Activated B cell treated with CpG ODN at 0.5 μM for 24 hours (primary cell): ENCODE results near the gene NUBP1. TPM values are rescaled to one million over a fixed set of nuclear protein-coding genes. Genes with fewer than 3 reads are reported as not detected.

Source experiments
- ATAC-seq: fragments of 200-7000 bp; cut with Tn5 transposase; one replicate; pipeline ENCODE4 v1.10.0; 2021; ENCODE audit warnings: low read depth, mild to moderate bottlenecking, moderate library complexity
- CTCF ChIA-PET: fragments of 350-600 bp; sonication (Branson Sonifier 250); formaldehyde crosslinking; loops from one replicate; lab custom pipeline; 2021; ENCODE audit warnings: antibody characterized with exemption; lab: Charles Lee
- POLR2A ChIA-PET: fragments of 350-600 bp; sonication (Branson Sonifier 250); formaldehyde crosslinking; loops from one replicate; lab custom pipeline; 2021; ENCODE audit warnings: antibody characterized with exemption; lab: Charles Lee
- DNase-seq: peaks from one replicate; pipeline ENCODE4 v3.0.0; 2022
- H3K27ac Mint-ChIP-seq: one replicate; pipeline ENCODE4 v1.8.0; 2020; ENCODE audit warnings: mixed read lengths
- H3K27me3 Mint-ChIP-seq: one replicate; pipeline ENCODE4 v1.8.0; 2021; ENCODE audit warnings: mixed read lengths
- H3K36me3 Mint-ChIP-seq: one replicate; pipeline ENCODE4 v1.8.0; 2021; ENCODE audit warnings: low read depth, mixed read lengths
- H3K4me1 Mint-ChIP-seq: one replicate; pipeline ENCODE4 v1.8.0; 2021; ENCODE audit warnings: mixed read lengths
- H3K4me3 Mint-ChIP-seq: one replicate; pipeline ENCODE4 v1.8.0; 2020; ENCODE audit warnings: mild to moderate bottlenecking, mixed read lengths
- H3K9me3 Mint-ChIP-seq: one replicate; pipeline ENCODE4 v1.8.0; 2020; ENCODE audit warnings: mixed read lengths
- intact Hi-C: fragments of 100-400 bp; cut with micrococcal nuclease; formaldehyde crosslinking; loops from one replicate; pipeline ENCODE4 v1.15.1; 2024
- total RNA-seq: library from RNA; stranded (reverse); gene quantifications from 2 replicates; pipeline ENCODE4 v1.2.3, GENCODE V29; 2022
- TF ChIP-seq, protein P1 (sequence below): fragments of 200-600 bp; IDR thresholded peaks from one replicate; pipeline ENCODE4 v1.8.0; 2022; ENCODE audit warnings: antibody characterized with exemption, mild to moderate bottlenecking

Gene NUBP1
- total RNA-seq, 1 donor from 2014 or later, result 74.1 TPM

DNA sequence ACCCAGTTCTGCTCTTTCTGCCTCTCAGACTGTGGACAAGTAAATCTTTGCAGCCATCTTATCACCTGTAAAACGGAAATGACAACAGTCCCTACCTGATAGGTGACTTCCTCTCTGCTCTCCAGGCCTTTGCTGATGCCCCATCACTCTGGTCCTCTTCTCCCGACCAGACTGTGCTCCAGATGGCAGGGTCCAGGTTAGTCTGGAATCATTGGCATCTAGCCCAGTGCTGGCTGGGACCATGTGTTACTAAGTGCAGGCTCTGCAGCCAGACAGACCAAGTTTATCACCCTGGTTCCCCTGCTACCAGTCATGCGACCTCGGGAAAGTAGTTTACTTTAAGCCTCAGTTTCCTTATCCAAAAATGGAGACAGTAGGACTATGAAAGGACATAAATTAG lies 1.8 kb upstream of the NUBP1 start:
- CTCF ChIA-PET, result interaction anchor here (1.5 kb wide), 1 partner anchor 174 kb away, joined by 3 read pairs; no protein-coding TSS in a partner anchor
- Mint-ChIP-seq H3K9me3 (no peaks in the 10 kb centered on the region), H3K27ac (peak overlapping the region; percentile 71), H3K27me3 (no peaks in the 10 kb centered on the region), H3K36me3 (peaks cover 24% of the 10 kb centered on the region), H3K4me3 (no peak overlapping the region), H3K4me1 (peaks cover 86% of the 10 kb centered on the region)
- intact Hi-C loops, result loop anchor here (5.0 to 10.0 kb wide), 2 partner anchors 65 to 357 kb away; partner anchors contain the start of gene ATF7IP2
- ATAC-seq, result no peak
- TF ChIP-seq, protein P1, sequence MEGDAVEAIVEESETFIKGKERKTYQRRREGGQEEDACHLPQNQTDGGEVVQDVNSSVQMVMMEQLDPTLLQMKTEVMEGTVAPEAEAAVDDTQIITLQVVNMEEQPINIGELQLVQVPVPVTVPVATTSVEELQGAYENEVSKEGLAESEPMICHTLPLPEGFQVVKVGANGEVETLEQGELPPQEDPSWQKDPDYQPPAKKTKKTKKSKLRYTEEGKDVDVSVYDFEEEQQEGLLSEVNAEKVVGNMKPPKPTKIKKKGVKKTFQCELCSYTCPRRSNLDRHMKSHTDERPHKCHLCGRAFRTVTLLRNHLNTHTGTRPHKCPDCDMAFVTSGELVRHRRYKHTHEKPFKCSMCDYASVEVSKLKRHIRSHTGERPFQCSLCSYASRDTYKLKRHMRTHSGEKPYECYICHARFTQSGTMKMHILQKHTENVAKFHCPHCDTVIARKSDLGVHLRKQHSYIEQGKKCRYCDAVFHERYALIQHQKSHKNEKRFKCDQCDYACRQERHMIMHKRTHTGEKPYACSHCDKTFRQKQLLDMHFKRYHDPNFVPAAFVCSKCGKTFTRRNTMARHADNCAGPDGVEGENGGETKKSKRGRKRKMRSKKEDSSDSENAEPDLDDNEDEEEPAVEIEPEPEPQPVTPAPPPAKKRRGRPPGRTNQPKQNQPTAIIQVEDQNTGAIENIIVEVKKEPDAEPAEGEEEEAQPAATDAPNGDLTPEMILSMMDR, result no peak
- DNase-seq, result no peak
- POLR2A ChIA-PET, result interaction anchor here (0.9 to 3.1 kb wide), 3 partner anchors 12 to 149 kb away, joined by 9 to 49 read pairs (median 40); no protein-coding TSS in a partner anchor

DNA sequence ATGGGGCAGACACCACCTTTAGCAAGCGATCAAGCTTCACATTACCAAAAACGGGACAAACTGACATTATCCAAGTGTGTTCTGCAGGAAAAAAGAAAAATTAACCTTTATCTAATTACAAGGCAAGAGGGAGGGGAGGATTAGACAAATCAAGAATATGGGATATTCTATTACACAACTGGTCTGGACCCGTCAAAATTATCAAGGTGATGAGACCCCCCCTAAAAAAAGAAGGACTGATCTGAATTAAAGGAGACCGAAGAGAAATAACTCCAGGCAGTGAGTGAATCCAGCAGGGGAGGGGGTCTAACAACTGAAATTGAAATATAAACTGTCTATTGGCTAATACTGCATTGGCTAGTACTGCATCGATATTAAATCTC lies 424 bp upstream of the NUBP1 start:
- ChIA-PET POLR2A (interaction anchor here (0.6 to 3.6 kb wide), 24 partner anchors 10 to 1652 kb away, joined by 3 to 67 read pairs (median 9); partner anchors contain the start of genes CIITA, CLEC16A, DEXI and HAPSTR1), CTCF (interaction anchor here (1.0 to 1.8 kb wide), 5 partner anchors 126 to 173 kb away, joined by 3 to 11 read pairs (median 3); partner anchors contain the start of gene CIITA)
- peak overlapping the region; percentile 99 for H3K27ac Mint-ChIP-seq
- intact Hi-C loops, result loop anchor here (1.0 to 10.0 kb wide), 3 partner anchors 64 to 358 kb away; partner anchors contain the start of gene ATF7IP2
- peaks cover 75% of the 10 kb centered on the region for H3K4me1 Mint-ChIP-seq
- H3K27me3 Mint-ChIP-seq, result no peaks in the 10 kb centered on the region
- peak overlapping the region; percentile 94 for H3K4me3 Mint-ChIP-seq
- H3K36me3 Mint-ChIP-seq, result peaks cover 38% of the 10 kb centered on the region
- no peak for DNase-seq
- TF ChIP-seq, protein P1, result no peak
- ATAC-seq, result no peak
- no peaks in the 10 kb centered on the region for H3K9me3 Mint-ChIP-seq

DNA sequence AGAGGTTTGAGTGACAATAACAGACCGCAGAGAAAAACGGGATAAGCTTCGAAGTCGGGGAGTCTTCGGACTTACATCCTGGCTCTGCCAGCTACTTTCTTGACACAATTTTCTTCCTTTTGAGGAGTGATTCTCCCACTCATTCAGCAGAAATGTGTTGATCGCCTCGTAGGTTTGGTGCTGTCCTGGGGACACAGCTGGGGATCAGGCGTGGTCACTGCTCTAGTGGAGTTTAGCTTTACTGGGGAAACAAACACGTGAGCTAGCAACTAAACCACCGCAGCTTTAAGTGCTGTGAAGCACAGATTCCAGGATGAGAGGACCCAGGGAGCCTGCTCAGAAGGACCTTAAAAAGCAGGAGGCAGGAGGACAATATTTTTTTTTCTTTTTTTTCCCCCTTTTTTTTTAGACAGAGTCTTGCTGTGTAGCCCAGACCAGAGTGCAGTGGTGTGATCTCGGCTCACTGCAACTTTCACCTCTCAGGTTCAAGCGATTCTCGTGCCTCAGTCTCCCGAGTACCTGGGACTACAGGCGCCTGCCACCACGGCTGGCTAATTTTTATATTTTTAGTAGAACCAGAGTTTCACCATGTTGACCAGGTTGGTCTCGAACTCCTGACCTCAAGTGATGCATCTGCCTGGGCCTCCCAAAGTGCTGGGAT lies 858 bp downstream of the NUBP1 start:
- H3K27me3 Mint-ChIP-seq, result no peaks in the 10 kb centered on the region
- ATAC-seq, result no peak
- H3K4me3 Mint-ChIP-seq, result peak overlapping the region; percentile 94
- no peaks in the 10 kb centered on the region for H3K9me3 Mint-ChIP-seq
- peaks cover 68% of the 10 kb centered on the region for H3K4me1 Mint-ChIP-seq
- TF ChIP-seq, protein P1, result no peak
- H3K36me3 Mint-ChIP-seq, result peaks cover 51% of the 10 kb centered on the region
- CTCF ChIA-PET, result interaction anchor here (0.7 to 1.8 kb wide), 7 partner anchors 8 to 487 kb away, joined by 3 to 18 read pairs (median 4); partner anchors contain the start of gene CIITA
- intact Hi-C loops, result loop anchor here (1.0 to 10.0 kb wide), 6 partner anchors 9 to 360 kb away; partner anchors contain the start of genes ATF7IP2 and CLEC16A
- DNase-seq, result no peak
- POLR2A ChIA-PET, result interaction anchor here (0.7 to 3.6 kb wide), 34 partner anchors 9 to 1620 kb away, joined by 3 to 67 read pairs (median 6); partner anchors contain the start of genes CIITA, CLEC16A and DEXI
- peak overlapping the region; percentile 99 for H3K27ac Mint-ChIP-seq

DNA sequence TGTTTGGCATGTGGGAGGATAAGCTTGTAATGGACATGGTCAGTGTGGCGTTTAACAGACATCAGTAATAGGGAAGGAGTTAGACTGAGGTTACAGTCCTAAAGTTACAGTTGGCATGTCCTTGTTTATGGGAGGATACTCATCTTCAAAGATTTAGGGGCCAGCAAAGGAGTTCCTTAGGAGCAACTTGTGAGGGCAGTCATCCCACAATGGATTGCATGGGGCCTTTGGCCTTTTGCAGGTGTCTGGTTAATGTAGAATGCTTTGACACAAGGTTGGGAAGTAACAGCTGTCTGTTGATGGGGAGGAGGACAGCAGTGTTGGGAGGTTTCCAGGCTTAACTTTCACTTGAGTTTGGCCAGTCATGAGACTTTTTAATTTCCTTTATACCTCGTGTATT lies 2.2 kb downstream of the NUBP1 start:
- Mint-ChIP-seq H3K27me3 (no peaks in the 10 kb centered on the region), H3K27ac (peak overlapping the region; percentile 36), H3K36me3 (peaks cover 61% of the 10 kb centered on the region), H3K9me3 (no peaks in the 10 kb centered on the region), H3K4me1 (peaks cover 64% of the 10 kb centered on the region), H3K4me3 (peak overlapping the region; percentile 57)
- TF ChIP-seq, protein P1, result no peak
- intact Hi-C loops, result loop anchor here (10.0 kb wide), 1 partner anchor 361 kb away; the partner anchor contains the start of gene ATF7IP2
- DNase-seq (no peak), ATAC-seq (no peak)
- CTCF ChIA-PET, result no interaction called here
- POLR2A ChIA-PET, result interaction anchor here (3.6 kb wide), 1 partner anchor 124 kb away, joined by 67 read pairs; no protein-coding TSS in a partner anchor

DNA sequence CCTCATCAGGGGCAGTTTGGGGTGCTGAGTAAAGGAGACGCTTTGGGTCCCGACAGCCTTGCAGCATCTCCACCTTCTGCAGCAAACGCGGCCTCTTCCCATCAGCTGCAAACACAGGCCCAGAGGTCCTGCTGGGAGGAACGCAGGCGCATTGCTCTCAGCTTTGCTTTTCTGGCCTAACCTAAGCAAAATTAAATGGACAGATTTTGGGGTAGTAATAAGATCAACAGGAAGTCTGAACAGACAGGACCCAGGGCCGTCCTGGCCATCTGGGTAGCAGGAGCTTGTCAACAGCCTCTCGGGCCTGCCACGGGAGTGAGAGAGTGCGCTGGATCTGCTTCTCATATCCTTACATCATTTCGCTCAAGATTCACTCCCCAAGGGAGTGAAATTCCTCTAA lies 7.2 kb downstream of the NUBP1 start:
- TF ChIP-seq, protein P1, result no peak
- ChIA-PET POLR2A (interaction anchor here (0.9 to 5.8 kb wide), 8 partner anchors 10 to 165 kb away, joined by 3 to 58 read pairs (median 4); partner anchors contain the start of gene CIITA), CTCF (no interaction called here)
- Mint-ChIP-seq H3K27me3 (no peaks in the 10 kb centered on the region), H3K4me1 (peaks cover 70% of the 10 kb centered on the region), H3K9me3 (no peaks in the 10 kb centered on the region), H3K4me3 (no peak overlapping the region), H3K36me3 (peaks cover 79% of the 10 kb centered on the region), H3K27ac (peak overlapping the region; percentile 77)
- intact Hi-C loops, result loop anchor here (5.0 kb wide), 1 partner anchor 37 kb away; no protein-coding TSS in a partner anchor
- ATAC-seq, result no peak
- DNase-seq, result no peak
